Activated CD4-positive, alpha-beta T cell treated with anti-CD3 and anti-CD28 coated beads for 36 hours (primary cell): ENCODE data around the gene FRYL. TPM values are rescaled to one million over a fixed set of nuclear protein-coding genes. Genes with fewer than 3 reads are reported as not detected.

Experiments
- ATAC-seq: fragments of 200-7000 bp; cut with Tn5 transposase; one replicate; pipeline ENCODE4 v1.10.0; 2021; ENCODE audit warnings: mild to moderate bottlenecking, moderate library complexity
- CTCF ChIA-PET: fragments of 350-600 bp; sonication (Branson Sonifier 250); formaldehyde crosslinking; loops from one replicate; lab custom pipeline; 2021; ENCODE audit warnings: antibody characterized with exemption; lab: Charles Lee
- POLR2A ChIA-PET: fragments of 350-600 bp; sonication (Branson Sonifier 250); formaldehyde crosslinking; loops from one replicate; lab custom pipeline; 2021; ENCODE audit warnings: antibody characterized with exemption, inconsistent platforms; lab: Charles Lee
- DNase-seq: peaks from one replicate; pipeline ENCODE4 v3.0.0-alpha.2; 2020
- H3K27ac Mint-ChIP-seq: one replicate; pipeline ENCODE4 v1.8.0; 2021; ENCODE audit warnings: mixed read lengths
- H3K27me3 Mint-ChIP-seq: one replicate; pipeline ENCODE4 v1.8.0; 2021; ENCODE audit warnings: mixed read lengths
- H3K36me3 Mint-ChIP-seq: one replicate; pipeline ENCODE4 v1.8.0; 2021; ENCODE audit warnings: low read depth, mixed read lengths
- H3K4me1 Mint-ChIP-seq: one replicate; pipeline ENCODE4 v1.8.0; 2021; ENCODE audit warnings: mixed read lengths
- H3K4me3 Mint-ChIP-seq: one replicate; pipeline ENCODE4 v1.8.0; 2021; ENCODE audit warnings: mild to moderate bottlenecking, moderate library complexity, mixed read lengths
- H3K9me3 Mint-ChIP-seq: one replicate; pipeline ENCODE4 v1.8.0; 2021; ENCODE audit warnings: low read depth, mixed read lengths
- intact Hi-C, 2 experiments: fragments of 100-400 bp; cut with DNase I in 1 of 2; cut with micrococcal nuclease in 1 of 2; formaldehyde crosslinking; loops; one replicate each; pipeline versions ENCODE4 v1.14.2 to v1.15.1; 2022 to 2024; cut with DNase I, micrococcal nuclease
- total RNA-seq, 2 experiments: library from RNA; stranded (reverse); gene quantifications; one replicate each; pipeline ENCODE4 v1.2.3, GENCODE V29; 2021

Gene FRYL
- total RNA-seq, 2 experiments from 2014 or later: 67.9 to 69.8 TPM

GRCh38 chr4:48571471-48571870, 208.6 kb downstream of the FRYL start:
- Mint-ChIP-seq H3K4me1 (no peaks in the 10 kb centered on the region), H3K36me3 (peaks cover 39% of the 10 kb centered on the region), H3K27me3 (no peaks in the 10 kb centered on the region), H3K4me3 (no peak overlapping the region), H3K9me3 (no peaks in the 10 kb centered on the region), H3K27ac (no peak overlapping the region)
- DNase-seq: no peak
- CTCF ChIA-PET: interaction anchor here (1.1 to 1.6 kb wide), 2 partner anchors 13 to 25 kb away, joined by 3 to 4 read pairs; no protein-coding TSS in a partner anchor
- ATAC-seq: no peak
- intact Hi-C loops: no loop called here
- POLR2A ChIA-PET: no interaction called here

DNA sequence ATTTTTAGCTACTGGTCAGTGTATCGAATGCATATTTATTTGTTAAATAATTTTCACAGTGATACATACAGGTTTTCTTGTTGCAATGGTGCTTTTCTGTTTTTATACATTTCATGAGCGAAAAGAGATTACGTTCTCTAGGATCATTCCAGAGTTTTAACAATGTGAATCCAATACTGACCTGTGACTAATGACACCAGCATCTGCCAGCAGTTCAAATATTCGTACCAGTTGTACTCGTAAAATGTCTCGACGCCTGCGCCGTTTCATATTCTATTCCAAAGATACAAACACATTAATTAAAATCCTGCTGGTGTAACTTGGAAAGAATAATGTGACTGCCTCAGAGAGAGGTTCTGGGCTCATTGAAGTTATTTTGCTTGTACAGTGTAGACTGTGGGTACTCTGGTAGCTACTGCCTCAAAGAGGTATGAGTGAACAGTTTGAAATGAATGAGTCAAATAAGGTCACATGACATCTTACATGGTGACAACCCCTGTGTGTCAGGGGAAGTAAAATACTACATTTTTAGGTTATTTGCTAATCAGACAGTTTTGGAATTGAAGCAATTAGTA, 209.3 kb downstream of the FRYL start:
- Mint-ChIP-seq H3K27me3 (no peaks in the 10 kb centered on the region), H3K36me3 (peaks cover 36% of the 10 kb centered on the region), H3K27ac (no peak overlapping the region), H3K9me3 (no peaks in the 10 kb centered on the region), H3K4me3 (no peak overlapping the region), H3K4me1 (no peaks in the 10 kb centered on the region)
- ATAC-seq: peak; percentile 75
- no peak for DNase-seq
- POLR2A ChIA-PET: no interaction called here
- intact Hi-C loops: no loop called here
- CTCF ChIA-PET: interaction anchor here (0.9 to 1.6 kb wide), 2 partner anchors 25 to 55 kb away, joined by 3 to 4 read pairs; no protein-coding TSS in a partner anchor

DNA sequence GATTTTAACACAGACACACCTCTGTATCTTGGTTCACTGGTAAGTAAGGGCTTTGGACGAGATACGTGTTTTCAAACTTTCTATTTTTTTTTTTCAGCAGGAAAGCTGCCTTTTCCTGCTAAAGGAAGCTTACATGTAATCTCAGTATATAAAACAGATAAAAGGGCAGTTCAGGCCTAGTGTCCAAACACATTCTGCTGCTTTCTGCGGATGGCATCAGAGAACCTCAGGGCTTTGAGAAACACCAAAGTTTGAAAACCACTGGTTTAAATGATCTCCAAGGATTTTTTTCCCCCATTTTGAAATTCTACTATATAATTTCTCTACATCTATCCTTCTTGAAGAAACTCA, 214.1 kb downstream of the FRYL start:
- Mint-ChIP-seq H3K4me1 (peaks cover 4% of the 10 kb centered on the region), H3K36me3 (peaks cover 23% of the 10 kb centered on the region), H3K9me3 (no peaks in the 10 kb centered on the region), H3K4me3 (no peak overlapping the region), H3K27ac (peak overlapping the region; percentile 29), H3K27me3 (no peaks in the 10 kb centered on the region)
- ATAC-seq (no peak), DNase-seq (no peak)
- CTCF ChIA-PET: interaction anchor here (0.6 to 1.9 kb wide), 2 partner anchors 12 to 366 kb away, joined by 3 to 6 read pairs; no protein-coding TSS in a partner anchor
- intact Hi-C loops: no loop called here
- POLR2A ChIA-PET: no interaction called here

DNA sequence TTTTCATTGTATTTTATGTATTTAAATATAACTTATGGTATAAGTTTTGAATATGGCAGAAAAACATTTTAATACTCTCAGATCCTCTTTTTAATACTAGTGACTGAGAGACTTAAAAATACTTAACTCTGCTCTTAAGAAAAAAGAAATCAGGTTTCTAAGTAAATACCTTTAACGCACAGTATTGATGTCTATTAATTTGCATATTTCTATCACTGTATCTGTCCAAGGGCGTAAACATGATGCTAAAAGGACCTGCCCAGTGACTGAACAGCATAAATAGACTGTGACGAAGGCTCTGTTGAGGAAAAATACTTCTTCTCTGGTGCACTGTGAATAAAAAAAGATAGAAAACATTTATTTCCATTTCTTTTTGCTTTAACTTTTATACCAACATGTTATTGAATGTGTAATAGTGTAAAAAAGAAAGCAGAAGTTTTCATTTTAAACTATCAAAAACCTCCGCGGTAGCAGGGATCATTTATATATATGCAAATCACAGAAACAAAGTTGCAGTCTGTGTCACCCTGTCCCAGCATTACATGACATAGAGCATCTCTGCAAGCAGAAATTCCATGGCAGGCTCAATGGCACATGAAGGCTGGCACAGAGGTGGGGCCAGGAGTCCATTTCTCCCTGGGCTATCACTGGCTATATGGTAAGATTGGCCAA, 214.6 kb downstream of the FRYL start:
- ChIA-PET POLR2A (no interaction called here), CTCF (interaction anchor here (0.6 to 1.9 kb wide), 2 partner anchors 13 to 366 kb away, joined by 3 to 6 read pairs; no protein-coding TSS in a partner anchor)
- Mint-ChIP-seq H3K4me1 (peaks cover 4% of the 10 kb centered on the region), H3K4me3 (no peak overlapping the region), H3K27me3 (no peaks in the 10 kb centered on the region), H3K9me3 (no peaks in the 10 kb centered on the region), H3K27ac (no peak overlapping the region), H3K36me3 (peaks cover 23% of the 10 kb centered on the region)
- no peak for ATAC-seq
- intact Hi-C loops: no loop called here
- DNase-seq: no peak

DNA sequence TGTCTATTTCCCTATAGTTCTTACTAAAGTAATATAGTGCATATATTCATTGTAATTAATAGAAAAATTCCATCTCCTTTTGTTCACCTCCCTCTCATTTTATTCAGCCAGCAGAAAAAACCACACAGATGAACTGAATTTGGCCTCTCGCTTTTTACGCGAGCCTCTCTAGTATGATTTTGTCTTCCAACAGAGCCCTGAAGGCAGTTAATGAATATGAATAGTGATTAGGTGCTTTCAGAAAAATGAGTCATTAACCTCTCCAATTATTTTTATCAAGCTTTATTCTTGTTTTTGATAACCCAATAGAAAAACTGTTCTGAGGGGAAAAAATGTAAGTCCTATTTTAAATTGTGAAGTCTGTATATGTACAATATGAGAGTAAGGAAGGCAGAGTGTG, 215.9 kb downstream of the FRYL start:
- H3K27ac Mint-ChIP-seq: no peak overlapping the region
- DNase-seq: no peak
- H3K4me3 Mint-ChIP-seq: no peak overlapping the region
- ATAC-seq: no peak
- no peaks in the 10 kb centered on the region for H3K27me3 Mint-ChIP-seq
- ChIA-PET POLR2A (no interaction called here), CTCF (no interaction called here)
- H3K36me3 Mint-ChIP-seq: peaks cover 26% of the 10 kb centered on the region
- intact Hi-C loops: no loop called here
- no peaks in the 10 kb centered on the region for H3K9me3 Mint-ChIP-seq
- peaks cover 4% of the 10 kb centered on the region for H3K4me1 Mint-ChIP-seq

- no peaks in the 10 kb centered on the region for H3K9me3 Mint-ChIP-seq
- H3K36me3 Mint-ChIP-seq: peaks cover 55% of the 10 kb centered on the region
- POLR2A ChIA-PET: no interaction called here
- no peak overlapping the region for H3K4me3 Mint-ChIP-seq
- CTCF ChIA-PET: interaction anchor here (1.4 kb wide), 1 partner anchor 13 kb away, joined by 3 read pairs; no protein-coding TSS in a partner anchor
- H3K27me3 Mint-ChIP-seq: no peaks in the 10 kb centered on the region
- intact Hi-C loops: loop anchor here in 1 of 2 experiments (5.0 kb wide), 1 partner anchor 123 kb away; no protein-coding TSS in a partner anchor
- H3K27ac Mint-ChIP-seq: no peak overlapping the region
- ATAC-seq (no peak), DNase-seq (no peak)
- peaks cover 10% of the 10 kb centered on the region for H3K4me1 Mint-ChIP-seq
Observed at GRCh38 chr4:48558819-48559218, 221.3 kb downstream of the FRYL start.

DNA sequence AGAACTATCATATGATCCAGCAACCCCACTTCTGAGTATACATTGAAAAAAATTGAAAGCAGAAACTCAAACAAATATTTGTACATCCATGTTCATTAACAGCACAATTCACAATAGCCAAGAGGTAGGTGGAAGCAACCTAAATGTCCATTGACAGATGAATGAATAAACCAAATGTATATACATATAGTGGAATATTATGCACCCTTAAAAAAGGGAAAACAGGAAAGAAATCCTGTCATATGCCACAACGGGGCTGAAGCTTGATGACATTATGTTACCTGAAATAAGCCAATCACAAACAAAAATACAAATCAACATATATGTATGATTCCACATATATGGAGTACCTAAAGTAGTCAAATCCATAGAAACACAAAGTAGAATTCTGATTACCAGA, 222.1 kb downstream of the FRYL start:
- CTCF ChIA-PET: interaction anchor here (0.7 to 1.4 kb wide), 4 partner anchors 14 to 347 kb away, joined by 3 to 4 read pairs (median 3); no protein-coding TSS in a partner anchor
- intact Hi-C loops: loop anchor here in 1 of 2 experiments (5.0 kb wide), 1 partner anchor 124 kb away; no protein-coding TSS in a partner anchor
- peaks cover 10% of the 10 kb centered on the region for H3K4me1 Mint-ChIP-seq
- no peak overlapping the region for H3K4me3 Mint-ChIP-seq
- H3K27me3 Mint-ChIP-seq: no peaks in the 10 kb centered on the region
- no peaks in the 10 kb centered on the region for H3K9me3 Mint-ChIP-seq
- no peak for DNase-seq
- peaks cover 62% of the 10 kb centered on the region for H3K36me3 Mint-ChIP-seq
- no peak for ATAC-seq
- H3K27ac Mint-ChIP-seq: no peak overlapping the region
- POLR2A ChIA-PET: no interaction called here

DNA sequence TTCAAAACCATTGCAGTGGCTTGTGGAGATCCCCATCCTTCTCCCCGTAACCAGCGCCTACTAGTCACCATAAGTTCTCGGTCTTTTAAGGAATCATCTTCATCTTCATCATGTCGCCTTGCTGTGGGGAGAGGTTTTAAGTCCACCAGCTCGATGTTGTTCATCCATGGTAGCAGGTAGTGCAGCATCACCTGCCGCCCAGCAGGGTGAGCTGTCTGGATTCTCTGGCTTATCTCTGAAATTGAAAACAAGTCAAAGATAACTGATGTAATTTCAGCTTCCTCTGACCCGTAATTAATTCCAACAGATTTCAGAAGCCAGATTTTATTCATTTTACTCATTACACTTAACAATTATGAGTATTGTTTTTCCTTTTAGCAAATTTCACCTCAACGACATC, 222.6 kb downstream of the FRYL start:
- peak; percentile 44 for ATAC-seq
- intact Hi-C loops: loop anchor here in 1 of 2 experiments (5.0 kb wide), 1 partner anchor 125 kb away; no protein-coding TSS in a partner anchor
- POLR2A ChIA-PET: no interaction called here

GRCh38 chr4:48556268-48556667, 223.8 kb downstream of the FRYL start:
- intact Hi-C loops: loop anchor here in 1 of 2 experiments (5.0 kb wide), 1 partner anchor 126 kb away; no protein-coding TSS in a partner anchor
- Mint-ChIP-seq H3K27ac (no peak overlapping the region), H3K36me3 (peaks cover 63% of the 10 kb centered on the region), H3K9me3 (no peaks in the 10 kb centered on the region), H3K27me3 (no peaks in the 10 kb centered on the region), H3K4me1 (peaks cover 10% of the 10 kb centered on the region), H3K4me3 (no peak overlapping the region)
- DNase-seq: no peak
- ChIA-PET POLR2A (no interaction called here), CTCF (interaction anchor here (0.7 to 1.6 kb wide), 6 partner anchors 11 to 345 kb away, joined by 3 read pairs; partner anchors contain the start of gene ZAR1)
- no peak for ATAC-seq

More for the DNA sequence above, 222.6 kb downstream of the FRYL start:
- Mint-ChIP-seq H3K27ac (no peak overlapping the region), H3K27me3 (no peaks in the 10 kb centered on the region), H3K36me3 (peaks cover 63% of the 10 kb centered on the region), H3K9me3 (no peaks in the 10 kb centered on the region), H3K4me1 (peaks cover 10% of the 10 kb centered on the region), H3K4me3 (no peak overlapping the region)
- CTCF ChIA-PET: interaction anchor here (0.7 to 1.5 kb wide), 5 partner anchors 11 to 347 kb away, joined by 3 to 4 read pairs (median 3); no protein-coding TSS in a partner anchor
- peak; percentile 46 for DNase-seq

DNA sequence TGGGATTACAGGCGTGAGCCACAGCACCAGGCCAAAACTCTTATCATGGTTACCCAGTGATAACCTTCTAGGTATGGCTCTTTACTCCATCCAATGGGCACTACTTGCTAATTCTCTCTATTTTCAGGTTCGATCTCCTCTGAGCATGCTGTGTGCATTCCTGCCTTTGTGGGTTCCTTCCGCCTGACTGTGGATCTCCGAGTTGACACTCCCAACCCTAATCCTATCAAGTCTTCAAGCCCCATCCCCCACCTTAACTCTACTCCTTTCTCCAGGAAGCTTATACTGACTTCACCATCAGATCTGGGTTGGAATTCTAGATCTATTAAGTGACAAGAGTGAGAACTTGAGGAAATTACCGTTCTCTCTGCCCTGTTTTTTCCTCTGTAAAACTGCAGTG, 225.5 kb downstream of the FRYL start:
- peaks cover 58% of the 10 kb centered on the region for H3K36me3 Mint-ChIP-seq
- no peak overlapping the region for H3K27ac Mint-ChIP-seq
- no peak overlapping the region for H3K4me3 Mint-ChIP-seq
- H3K4me1 Mint-ChIP-seq: peaks cover 10% of the 10 kb centered on the region
- H3K9me3 Mint-ChIP-seq: no peaks in the 10 kb centered on the region
- H3K27me3 Mint-ChIP-seq: no peaks in the 10 kb centered on the region
- intact Hi-C loops: loop anchor here in 1 of 2 experiments (5.0 kb wide), 1 partner anchor 128 kb away; no protein-coding TSS in a partner anchor
- no peak for ATAC-seq
- ChIA-PET CTCF (no interaction called here), POLR2A (no interaction called here)
- no peak for DNase-seq

- DNase-seq: no peak
- ChIA-PET POLR2A (no interaction called here), CTCF (no interaction called here)
- Mint-ChIP-seq H3K27me3 (no peaks in the 10 kb centered on the region), H3K27ac (no peak overlapping the region), H3K36me3 (peaks cover 52% of the 10 kb centered on the region), H3K9me3 (no peaks in the 10 kb centered on the region), H3K4me1 (peaks cover 10% of the 10 kb centered on the region), H3K4me3 (no peak overlapping the region)
- intact Hi-C loops: no loop called here
- ATAC-seq: no peak
Observed at GRCh38 chr4:48553720-48554119, 226.4 kb downstream of the FRYL start.
